GM08714 (cell line): ENCODE results near the gene BMPR2.
A peak's percentile ranks its signal among the peaks of the same experiment; 100 is the strongest.
"Not testable (repeated sequence)": the region's sequence is repeated elsewhere in the genome, so short reads cannot be mapped to it uniquely, and the experiment has no call there.

ENCODE experiments used
- H3K4me3 ChIP-seq: fragments of 200-500 bp; sonication (Bioruptor generic); 2 replicates; pipeline ENCODE4 v1.5.1; 2014; ENCODE audit warnings: mild to moderate bottlenecking, low read length, inconsistent platforms
- ZNF274 ChIP-seq: IDR thresholded peaks from 2 replicates; pipeline ENCODE4 v1.6.1; 2012; ENCODE audit warnings: mild to moderate bottlenecking, low read depth, low read length

The BMPR2 gene

GRCh38 chr2:202375609-202376408 is at the start of gene BMPR2:
TSS of gene BMPR2 (plus strand) at chr2:202376327. CDS start at chr2:202377475, 1,148 bp downstream.
- no peak for TF ChIP-seq ZNF274
- H3K4me3 ChIP-seq: peak within 1 kb of the TSS; percentile 95

DNA sequence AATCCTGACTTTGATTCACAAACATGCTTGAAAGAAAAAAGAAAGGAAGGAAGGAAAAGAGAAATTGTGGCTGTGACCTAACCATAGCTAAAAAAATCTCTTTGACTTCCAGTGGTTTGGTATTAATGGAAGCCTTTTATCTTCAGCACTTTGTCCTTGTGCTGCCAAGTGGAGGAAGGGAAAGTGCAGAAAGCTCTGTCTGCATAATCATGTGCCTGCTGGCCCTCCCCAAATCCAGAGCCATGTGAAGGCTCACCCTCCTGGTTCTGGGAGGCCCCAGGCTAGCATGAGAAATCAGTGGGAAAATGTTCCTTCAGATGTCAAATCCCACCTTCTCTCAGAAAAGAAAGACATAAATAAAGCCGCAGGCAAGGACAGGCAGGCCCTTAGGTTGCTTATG is 48.3 kb upstream of the BMPR2 start:
- no peak overlapping the region for H3K4me3 ChIP-seq
- no peak for TF ChIP-seq ZNF274

GRCh38 chr2:202335791-202336467 is 40.2 kb upstream of the BMPR2 start:
- no peak for TF ChIP-seq ZNF274
- no peak overlapping the region for H3K4me3 ChIP-seq

DNA sequence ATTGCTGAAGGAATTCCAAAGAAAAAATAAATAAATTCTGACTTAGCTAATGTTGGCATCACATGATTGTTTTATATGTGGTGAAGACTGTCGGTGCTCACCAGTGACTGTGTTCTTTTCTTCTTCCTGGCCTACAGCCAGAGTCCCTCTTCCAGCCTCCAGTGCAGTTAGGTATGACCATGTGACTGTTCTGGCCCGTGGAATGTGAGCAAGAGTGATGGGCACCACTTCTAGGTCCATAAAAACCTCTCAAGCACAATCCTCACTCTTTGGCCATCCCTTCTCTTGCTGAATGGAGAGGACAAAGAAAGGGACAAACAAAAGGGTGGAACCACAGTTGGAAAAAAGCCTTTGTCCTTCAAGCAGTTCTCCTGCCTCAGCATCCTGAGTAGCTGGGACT is 39.0 kb upstream of the BMPR2 start:
- H3K4me3 ChIP-seq: no peak overlapping the region
- no peak for TF ChIP-seq ZNF274

- H3K4me3 ChIP-seq: no peak overlapping the region
- no peak for TF ChIP-seq ZNF274
These were observed 38.3 kb upstream of the BMPR2 start for GRCh38 chr2:202337706-202338346.

DNA sequence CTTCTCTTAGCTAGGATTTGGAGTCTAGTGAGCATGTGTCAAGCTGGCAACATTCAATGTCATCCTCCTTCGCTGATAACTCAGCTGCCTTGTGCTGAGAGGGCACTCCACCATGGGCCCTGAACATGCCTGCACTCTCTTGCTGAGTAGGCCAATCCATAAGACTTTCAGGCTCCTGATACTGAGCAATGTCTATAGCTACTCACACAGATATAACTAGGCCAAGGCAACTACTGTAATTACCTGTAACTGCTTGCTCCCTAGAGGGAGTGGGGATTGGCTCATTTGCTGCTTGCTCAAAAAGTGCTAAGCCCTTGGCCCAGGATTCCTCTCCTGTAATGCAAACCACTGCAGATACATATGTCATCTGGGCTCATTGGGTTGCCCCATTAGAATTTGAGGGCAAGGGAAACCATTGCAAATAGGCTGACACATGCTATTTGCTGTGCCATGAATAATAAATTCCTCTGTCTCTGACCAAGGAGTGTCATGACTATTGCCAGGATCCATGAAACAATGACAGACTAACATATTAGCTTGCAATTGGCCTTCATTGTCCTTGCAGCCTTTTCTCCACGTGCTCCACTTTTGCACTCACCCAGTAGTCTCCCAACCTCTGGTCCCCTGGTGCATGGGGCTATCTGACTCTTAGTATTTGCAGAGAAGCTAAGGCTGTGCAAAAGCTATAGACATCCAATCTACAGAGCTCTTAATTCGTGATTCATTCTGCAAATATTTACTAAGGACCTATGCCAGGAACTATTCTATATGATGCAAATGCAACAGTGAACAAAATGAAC is 36.9 kb upstream of the BMPR2 start:
- no peak for TF ChIP-seq ZNF274
- no peak overlapping the region for H3K4me3 ChIP-seq

GRCh38 chr2:202344178-202344577 is 31.9 kb upstream of the BMPR2 start:
- H3K4me3 ChIP-seq: no peak overlapping the region
- no peak for TF ChIP-seq ZNF274

DNA sequence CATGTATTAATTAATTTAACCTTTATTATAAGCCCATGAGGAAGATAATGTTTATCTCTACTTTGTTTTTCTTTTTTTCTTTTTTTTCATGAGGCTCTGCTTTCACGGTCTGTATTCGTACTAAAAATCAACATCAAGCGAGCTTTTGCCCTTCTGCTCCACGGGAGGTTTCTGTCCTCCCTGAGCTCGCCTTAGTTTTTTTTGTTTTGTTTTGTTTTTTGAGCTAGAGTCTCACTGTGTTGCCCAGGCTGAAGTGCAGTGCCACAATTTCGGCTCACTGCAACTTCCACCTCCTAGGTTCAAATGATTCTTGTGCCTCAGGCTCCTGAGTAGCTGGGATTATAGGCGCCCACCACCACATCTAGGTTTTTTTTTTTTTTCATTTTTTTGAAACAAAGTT is 29.9 kb upstream of the BMPR2 start:
- H3K4me3 ChIP-seq: no peak overlapping the region
- TF ChIP-seq ZNF274: no peak

DNA sequence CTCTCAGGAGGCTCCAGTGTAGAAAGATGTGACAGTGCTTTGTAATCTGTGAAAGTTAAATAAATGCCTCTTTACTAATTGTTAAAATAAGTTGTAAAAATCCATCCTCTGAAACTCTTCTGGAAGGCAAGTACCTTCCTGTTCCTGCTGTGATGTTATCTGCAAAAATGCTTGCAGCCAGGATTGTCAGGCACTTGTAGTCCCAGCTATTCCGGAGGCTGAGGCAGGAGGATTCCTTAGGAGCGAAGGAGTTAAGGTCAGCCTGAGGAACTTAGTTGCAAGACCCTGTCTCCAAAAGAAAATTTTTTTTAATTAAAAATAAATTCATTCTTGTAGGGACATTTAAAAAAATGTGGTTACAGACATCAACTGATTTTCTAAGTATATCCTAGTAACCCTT is 22.7 kb upstream of the BMPR2 start:
- TF ChIP-seq ZNF274: no peak
- no peak overlapping the region for H3K4me3 ChIP-seq

DNA sequence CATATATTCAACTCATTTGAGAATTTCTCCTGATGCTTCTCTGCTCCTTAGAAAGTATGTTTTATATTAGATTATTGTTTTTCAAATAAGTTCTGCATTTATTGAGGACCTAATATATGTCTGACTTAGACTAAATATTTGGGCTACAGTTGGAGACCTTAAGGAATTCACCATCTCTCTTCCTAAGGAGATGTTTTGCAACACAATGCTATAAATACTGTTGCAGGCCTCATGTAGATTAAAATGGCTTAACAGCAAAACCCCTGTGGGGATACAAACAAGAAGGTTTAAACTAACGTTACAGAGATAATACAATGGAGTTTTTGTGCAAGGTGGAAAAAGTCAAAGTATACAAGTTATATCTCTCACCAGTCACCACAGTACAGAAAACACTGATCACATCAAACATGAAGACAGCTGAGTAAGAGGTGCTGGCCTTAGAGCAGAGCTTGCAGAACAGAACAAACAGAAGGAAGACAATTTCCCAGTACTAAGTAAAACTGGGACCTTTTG is 20.1 kb upstream of the BMPR2 start:
- no peak overlapping the region for H3K4me3 ChIP-seq
- TF ChIP-seq ZNF274: no peak

GRCh38 chr2:202358924-202359323 is 17.2 kb upstream of the BMPR2 start:
- not testable (repeated sequence) for H3K4me3 ChIP-seq

GRCh38 chr2:202360646-202361045 is 15.5 kb upstream of the BMPR2 start:
- no peak overlapping the region for H3K4me3 ChIP-seq
- no peak for TF ChIP-seq ZNF274

GRCh38 chr2:202361108-202361507 is 15.0 kb upstream of the BMPR2 start:
- no peak overlapping the region for H3K4me3 ChIP-seq
- no peak for TF ChIP-seq ZNF274

DNA sequence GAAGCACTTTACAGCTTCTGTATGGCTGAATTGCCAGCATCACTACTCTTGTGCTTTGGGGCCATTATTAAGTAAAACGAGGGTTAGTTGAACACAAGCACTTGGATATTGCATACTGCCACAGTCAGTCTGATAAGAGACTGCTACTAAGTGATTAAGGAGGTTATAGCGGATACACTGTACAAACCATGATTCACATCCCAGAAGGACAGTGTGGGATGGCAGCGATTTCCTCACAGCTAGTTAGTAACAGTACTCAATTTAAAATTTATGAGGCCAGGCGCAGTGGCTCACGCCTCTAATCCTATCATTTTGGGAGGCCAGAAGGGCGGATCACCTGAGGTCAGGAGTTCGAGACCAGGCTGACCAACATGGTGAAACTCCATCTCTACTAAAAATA is 2.6 kb upstream of the BMPR2 start:
- no peak for TF ChIP-seq ZNF274
- H3K4me3 ChIP-seq: no peak overlapping the region

DNA sequence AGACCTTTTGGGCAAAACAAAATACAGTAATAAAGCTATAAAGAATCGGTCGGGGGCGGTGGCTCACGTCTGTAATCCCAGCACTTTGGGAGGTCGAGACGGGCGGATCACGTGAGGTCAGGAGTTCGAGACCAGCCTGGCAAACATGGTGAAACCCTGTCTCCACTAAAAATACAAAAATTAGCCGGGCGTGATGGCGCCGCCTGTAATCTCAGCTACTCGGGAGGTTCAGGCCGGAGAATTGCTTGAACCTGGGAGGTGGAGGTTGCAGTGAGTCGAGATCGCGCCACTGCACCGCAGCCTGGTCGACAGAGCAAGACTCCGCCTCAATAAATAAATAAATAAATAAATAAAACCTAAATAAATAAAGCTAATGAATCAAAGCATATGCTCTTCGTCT is 1.7 kb upstream of the BMPR2 start:
- H3K4me3 ChIP-seq: not testable (repeated sequence)
